ENCODE measurements around the gene PTTG1IP. TPM values are rescaled to one million over a fixed set of nuclear protein-coding genes. Genes with fewer than 3 reads are reported as not detected.

Gene PTTG1IP
- polyA plus RNA-seq, 1 experiment: 249 TPM

GRCh38 chr21:44838039-44838895 lies 35.2 kb downstream of the PTTG1IP start:
- H3K27ac ChIP-seq (ENCODE audit: low read depth, low read length): no peak overlapping the region
- H3K27me3 ChIP-seq (ENCODE audit: control insufficient read depth, insufficient read depth, low read length): peaks cover 25% of the 10 kb centered on the region
- no peaks in the 10 kb centered on the region; the same call in 1 of the 2 replicates for H3K9me3 ChIP-seq (ENCODE audit: control insufficient read depth, insufficient read depth, low read length)
- POLR2A ChIA-PET: no interaction called here
- TF ChIP-seq CTCF (IDR thresholded peaks at IDR 0.05; ENCODE audit: low read depth, low read length): no peak
- no peak overlapping the region for H3K4me3 ChIP-seq (ENCODE audit: low read depth, low read length)
- DNase-seq (ENCODE audit: low read depth, low spot score): no peak
- CTCF ChIA-PET: no interaction called here

- DNase-seq (ENCODE audit: low read depth, low spot score): no peak
- TF ChIP-seq CTCF (IDR thresholded peaks at IDR 0.05; ENCODE audit: low read depth, low read length): no peak
These were observed 36.0 kb downstream of the PTTG1IP start for GRCh38 chr21:44837537-44837936.

GRCh38 chr21:44836666-44837471 lies 36.6 kb downstream of the PTTG1IP start:
- ChIA-PET POLR2A (no interaction called here), CTCF (no interaction called here)
- DNase-seq (ENCODE audit: low read depth, low spot score): no peak

More at GRCh38 chr21:44837537-44837936, 36.0 kb downstream of the PTTG1IP start:
- ChIA-PET CTCF (no interaction called here), POLR2A (no interaction called here)
- Histone ChIP-seq H3K27ac (ENCODE audit: low read depth, low read length) (no peak overlapping the region), H3K27me3 (ENCODE audit: control insufficient read depth, insufficient read depth, low read length) (peaks cover 18% of the 10 kb centered on the region), H3K4me3 (ENCODE audit: low read depth, low read length) (no peak overlapping the region), H3K9me3 (ENCODE audit: control insufficient read depth, insufficient read depth, low read length) (no peaks in the 10 kb centered on the region; the same call in 1 of the 2 replicates)

GRCh38 chr21:44836349-44836665 lies 37.2 kb downstream of the PTTG1IP start:
- Histone ChIP-seq H3K27ac (ENCODE audit: low read depth, low read length) (no peak overlapping the region), H3K4me3 (ENCODE audit: low read depth, low read length) (no peak overlapping the region), H3K9me3 (ENCODE audit: control insufficient read depth, insufficient read depth, low read length) (no peaks in the 10 kb centered on the region; the same call in 1 of the 2 replicates), H3K27me3 (ENCODE audit: control insufficient read depth, insufficient read depth, low read length) (peaks cover 9% of the 10 kb centered on the region)
- POLR2A ChIA-PET: no interaction called here
- no peak for TF ChIP-seq CTCF (IDR thresholded peaks at IDR 0.05; ENCODE audit: low read depth, low read length)
- DNase-seq (ENCODE audit: low read depth, low spot score): no peak
- CTCF ChIA-PET: no interaction called here

More at GRCh38 chr21:44836666-44837471, 36.6 kb downstream of the PTTG1IP start:
- TF ChIP-seq CTCF (IDR thresholded peaks at IDR 0.05; ENCODE audit: low read depth, low read length): no peak
- no peak overlapping the region for H3K4me3 ChIP-seq (ENCODE audit: low read depth, low read length)
- H3K27ac ChIP-seq (ENCODE audit: low read depth, low read length): no peak overlapping the region
- peaks cover 14% of the 10 kb centered on the region for H3K27me3 ChIP-seq (ENCODE audit: control insufficient read depth, insufficient read depth, low read length)
- H3K9me3 ChIP-seq (ENCODE audit: control insufficient read depth, insufficient read depth, low read length): no peaks in the 10 kb centered on the region; the same call in 1 of the 2 replicates

GRCh38 chr21:44835647-44835973 lies 37.9 kb downstream of the PTTG1IP start:
- H3K9me3 ChIP-seq (ENCODE audit: control insufficient read depth, insufficient read depth, low read length): no peaks in the 10 kb centered on the region; the same call in 1 of the 2 replicates
- no peak overlapping the region for H3K27ac ChIP-seq (ENCODE audit: low read depth, low read length)
- DNase-seq (ENCODE audit: low read depth, low spot score): no peak
- no peak for TF ChIP-seq CTCF (IDR thresholded peaks at IDR 0.05; ENCODE audit: low read depth, low read length)
- ChIA-PET CTCF (no interaction called here), POLR2A (no interaction called here)
- H3K27me3 ChIP-seq (ENCODE audit: control insufficient read depth, insufficient read depth, low read length): peaks cover 4% of the 10 kb centered on the region
- no peak overlapping the region for H3K4me3 ChIP-seq (ENCODE audit: low read depth, low read length)

All from AG04450 (cell line).